Measurements from ENCODE around the gene MUSK. TPM values are rescaled to one million over a fixed set of nuclear protein-coding genes. Genes with fewer than 3 reads are reported as not detected.

MUSK gene
- total and polyA plus RNA-seq, 2 donors (not counting 1 experiment from before 2014, with no cell fraction given), result not detected

GRCh38 chr9:110650991-110651411 is 17.6 kb upstream of the MUSK start:
- no peak for ATAC-seq (ENCODE audit: low read depth)
- no peaks in the 10 kb centered on the region for H3K4me1 Mint-ChIP-seq
- H3K4me3 ChIP-seq (ENCODE audit: control extremely low read depth in 1 of 5, extremely low read depth in 1 of 5, insufficient read depth in 1 of 5, low read depth in 2 of 5, low read length in 4 of 5), result no peak overlapping the region
- H2AFZ ChIP-seq (ENCODE audit: insufficient read depth, low read depth, low read length, poor library complexity, severe bottlenecking), result no peak overlapping the region
- no peaks in the 10 kb centered on the region for H3K9me3 ChIP-seq (ENCODE audit: control extremely low read depth in 1 of 3, control insufficient read depth in 2 of 3, insufficient read depth in 1 of 3, low read length in 2 of 3)
- H3K27ac Mint-ChIP-seq, result no peak overlapping the region
- H3K79me2 ChIP-seq (ENCODE audit: control insufficient read depth, insufficient read depth, low read length), result no peaks in the 10 kb centered on the region
- TF ChIP-seq, protein P1, sequence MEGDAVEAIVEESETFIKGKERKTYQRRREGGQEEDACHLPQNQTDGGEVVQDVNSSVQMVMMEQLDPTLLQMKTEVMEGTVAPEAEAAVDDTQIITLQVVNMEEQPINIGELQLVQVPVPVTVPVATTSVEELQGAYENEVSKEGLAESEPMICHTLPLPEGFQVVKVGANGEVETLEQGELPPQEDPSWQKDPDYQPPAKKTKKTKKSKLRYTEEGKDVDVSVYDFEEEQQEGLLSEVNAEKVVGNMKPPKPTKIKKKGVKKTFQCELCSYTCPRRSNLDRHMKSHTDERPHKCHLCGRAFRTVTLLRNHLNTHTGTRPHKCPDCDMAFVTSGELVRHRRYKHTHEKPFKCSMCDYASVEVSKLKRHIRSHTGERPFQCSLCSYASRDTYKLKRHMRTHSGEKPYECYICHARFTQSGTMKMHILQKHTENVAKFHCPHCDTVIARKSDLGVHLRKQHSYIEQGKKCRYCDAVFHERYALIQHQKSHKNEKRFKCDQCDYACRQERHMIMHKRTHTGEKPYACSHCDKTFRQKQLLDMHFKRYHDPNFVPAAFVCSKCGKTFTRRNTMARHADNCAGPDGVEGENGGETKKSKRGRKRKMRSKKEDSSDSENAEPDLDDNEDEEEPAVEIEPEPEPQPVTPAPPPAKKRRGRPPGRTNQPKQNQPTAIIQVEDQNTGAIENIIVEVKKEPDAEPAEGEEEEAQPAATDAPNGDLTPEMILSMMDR (IDR thresholded peaks at IDR 0.05), result no peak
- no peaks in the 10 kb centered on the region for H3K36me3 ChIP-seq (replicated peaks in 1 of 2; ENCODE audit: control extremely low read depth in 1 of 2, control insufficient read depth in 1 of 2, extremely low read depth in 1 of 2, insufficient read depth in 2 of 2, low read length in 1 of 2)
- DNase-seq, result no peak
- no peaks in the 10 kb centered on the region for H4K20me1 ChIP-seq (ENCODE audit: control insufficient read depth, insufficient read depth, low read length, poor library complexity, severe bottlenecking)
- no peaks in the 10 kb centered on the region for H3K4me1 ChIP-seq (ENCODE audit: control insufficient read depth in 2 of 2, insufficient read depth in 2 of 2, low read length in 2 of 2)
- ChIA-PET CTCF (no interaction called here), POLR2A (no interaction called here)
- intact Hi-C loops (cut with micrococcal nuclease), result no loop called here
- H3K4me3 Mint-ChIP-seq, result no peak overlapping the region
- H3K27me3 Mint-ChIP-seq, result no peaks in the 10 kb centered on the region
- no peak overlapping the region for H3K27ac ChIP-seq (ENCODE audit: low read length in 2 of 2)
- H3K9ac ChIP-seq (ENCODE audit: low read length), result no peak overlapping the region
- H3K9me3 Mint-ChIP-seq (ENCODE audit: insufficient read depth), result no peaks in the 10 kb centered on the region
- 100% methylated on average over 1 of the region's 6 CpGs for WGBS (ENCODE audit: insufficient coverage)
- no peak overlapping the region for H3K4me2 ChIP-seq (replicated peaks; ENCODE audit: low read depth, low read length, poor library complexity, severe bottlenecking)
- H3K27me3 ChIP-seq (replicated peaks in 1 of 4; ENCODE audit: control extremely low read depth in 1 of 4, control insufficient read depth in 3 of 4, insufficient read depth in 4 of 4, low read length in 3 of 4), result no peaks in the 10 kb centered on the region

- no peaks in the 10 kb centered on the region for H3K4me1 Mint-ChIP-seq
- Histone ChIP-seq H3K36me3 (replicated peaks in 1 of 2; ENCODE audit: control extremely low read depth in 1 of 2, control insufficient read depth in 1 of 2, extremely low read depth in 1 of 2, insufficient read depth in 2 of 2, low read length in 1 of 2) (no peaks in the 10 kb centered on the region), H3K4me3 (ENCODE audit: control extremely low read depth in 1 of 5, extremely low read depth in 1 of 5, insufficient read depth in 1 of 5, low read depth in 2 of 5, low read length in 4 of 5) (no peak overlapping the region), H3K4me1 (ENCODE audit: control insufficient read depth in 2 of 2, insufficient read depth in 2 of 2, low read length in 2 of 2) (no peaks in the 10 kb centered on the region), H4K20me1 (ENCODE audit: control insufficient read depth, insufficient read depth, low read length, poor library complexity, severe bottlenecking) (no peaks in the 10 kb centered on the region), H3K9ac (ENCODE audit: low read length) (no peak overlapping the region), H3K4me2 (replicated peaks; ENCODE audit: low read depth, low read length, poor library complexity, severe bottlenecking) (no peak overlapping the region), H3K27me3 (replicated peaks in 1 of 4; ENCODE audit: control extremely low read depth in 1 of 4, control insufficient read depth in 3 of 4, insufficient read depth in 4 of 4, low read length in 3 of 4) (no peaks in the 10 kb centered on the region), H3K79me2 (ENCODE audit: control insufficient read depth, insufficient read depth, low read length) (no peaks in the 10 kb centered on the region), H2AFZ (ENCODE audit: insufficient read depth, low read depth, low read length, poor library complexity, severe bottlenecking) (no peak overlapping the region), H3K27ac (ENCODE audit: low read length in 2 of 2) (no peak overlapping the region), H3K9me3 (ENCODE audit: control extremely low read depth in 1 of 3, control insufficient read depth in 2 of 3, insufficient read depth in 1 of 3, low read length in 2 of 3) (no peaks in the 10 kb centered on the region)
- DNase-seq (no peak), ATAC-seq (ENCODE audit: low read depth) (no peak)
- H3K9me3 Mint-ChIP-seq (ENCODE audit: insufficient read depth), result no peaks in the 10 kb centered on the region
- H3K27ac Mint-ChIP-seq, result no peak overlapping the region
- H3K4me3 Mint-ChIP-seq, result no peak overlapping the region
- no CpG with 5 or more reads among the region's 6 CpGs for WGBS (ENCODE audit: insufficient coverage)
- POLR2A ChIA-PET, result no interaction called here
- CTCF ChIA-PET, result no interaction called here
- H3K27me3 Mint-ChIP-seq, result no peaks in the 10 kb centered on the region
- TF ChIP-seq EZH2 (IDR thresholded peaks at IDR 0.05; ENCODE audit: borderline replicate concordance, insufficient read depth, low read depth, low read length, poor library complexity, severe bottlenecking), result no peak
- TF ChIP-seq, protein P1 (IDR thresholded peaks at IDR 0.05), result no peak
- intact Hi-C loops (cut with micrococcal nuclease), result no loop called here
These were observed 12.6 kb upstream of the MUSK start for GRCh38 chr9:110655754-110656641.
